Measurements from ENCODE around the gene KIFC3.

DNA sequence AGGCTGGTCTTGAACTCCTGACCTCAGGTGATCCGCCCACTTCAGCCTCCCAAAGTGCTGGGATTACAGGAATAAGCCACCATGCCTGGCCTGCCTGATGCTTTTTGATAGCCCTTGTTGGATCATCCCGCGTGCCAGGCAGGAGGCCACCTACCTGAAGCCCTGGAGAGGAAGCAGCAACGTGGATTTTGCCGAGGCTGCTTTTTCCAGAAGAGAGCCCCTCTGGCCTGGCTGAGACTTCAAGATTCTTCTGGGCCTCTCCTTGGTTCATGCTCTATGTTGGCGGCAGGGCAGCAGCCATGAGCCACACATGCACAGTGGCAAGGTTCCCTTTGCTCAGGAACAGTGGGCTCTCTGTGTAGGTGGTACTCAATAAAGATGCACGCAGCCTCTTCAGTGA is 55.2 kb downstream of the KIFC3 start:
- TF ChIP-seq POLR2AphosphoS5 (IDR thresholded peaks at IDR 0.05) (no peak), POLR2A (IDR thresholded peaks at IDR 0.05) (no peak)
- TF ChIP-seq, protein P1, sequence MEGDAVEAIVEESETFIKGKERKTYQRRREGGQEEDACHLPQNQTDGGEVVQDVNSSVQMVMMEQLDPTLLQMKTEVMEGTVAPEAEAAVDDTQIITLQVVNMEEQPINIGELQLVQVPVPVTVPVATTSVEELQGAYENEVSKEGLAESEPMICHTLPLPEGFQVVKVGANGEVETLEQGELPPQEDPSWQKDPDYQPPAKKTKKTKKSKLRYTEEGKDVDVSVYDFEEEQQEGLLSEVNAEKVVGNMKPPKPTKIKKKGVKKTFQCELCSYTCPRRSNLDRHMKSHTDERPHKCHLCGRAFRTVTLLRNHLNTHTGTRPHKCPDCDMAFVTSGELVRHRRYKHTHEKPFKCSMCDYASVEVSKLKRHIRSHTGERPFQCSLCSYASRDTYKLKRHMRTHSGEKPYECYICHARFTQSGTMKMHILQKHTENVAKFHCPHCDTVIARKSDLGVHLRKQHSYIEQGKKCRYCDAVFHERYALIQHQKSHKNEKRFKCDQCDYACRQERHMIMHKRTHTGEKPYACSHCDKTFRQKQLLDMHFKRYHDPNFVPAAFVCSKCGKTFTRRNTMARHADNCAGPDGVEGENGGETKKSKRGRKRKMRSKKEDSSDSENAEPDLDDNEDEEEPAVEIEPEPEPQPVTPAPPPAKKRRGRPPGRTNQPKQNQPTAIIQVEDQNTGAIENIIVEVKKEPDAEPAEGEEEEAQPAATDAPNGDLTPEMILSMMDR (IDR thresholded peaks at IDR 0.05): no peak
